ENCODE data around the gene EIPR1.

EIPR1 gene

GRCh38 chr2:3294493-3294892 lies 83.1 kb downstream of the EIPR1 start:
- ATAC-seq (ENCODE audit: low read depth): no peak
- H3K9me3 ChIP-seq (ENCODE audit: severe bottlenecking): no peaks in the 10 kb centered on the region

GRCh38 chr2:3294069-3294468 lies 83.5 kb downstream of the EIPR1 start:
- DNase-seq (ENCODE audit: low spot score) (no peak), ATAC-seq (ENCODE audit: low read depth) (no peak)
- Histone ChIP-seq H3K36me3 (ENCODE audit: low read depth) (no peaks in the 10 kb centered on the region), H3K9me3 (ENCODE audit: severe bottlenecking) (no peaks in the 10 kb centered on the region), H3K27me3 (ENCODE audit: insufficient read depth, poor library complexity, severe bottlenecking) (no peaks in the 10 kb centered on the region), H3K4me1 (ENCODE audit: insufficient read depth, poor library complexity, severe bottlenecking) (no peaks in the 10 kb centered on the region), H3K4me3 (ENCODE audit: severe bottlenecking) (no peak overlapping the region), H3K27ac (ENCODE audit: poor library complexity, severe bottlenecking) (no peak overlapping the region)
- no peak for TF ChIP-seq CTCF (IDR thresholded peaks at IDR 0.05; ENCODE audit: poor library complexity, severe bottlenecking)

More at GRCh38 chr2:3294493-3294892, 83.1 kb downstream of the EIPR1 start:
- Histone ChIP-seq H3K4me3 (ENCODE audit: severe bottlenecking) (no peak overlapping the region), H3K27me3 (ENCODE audit: insufficient read depth, poor library complexity, severe bottlenecking) (no peaks in the 10 kb centered on the region), H3K36me3 (ENCODE audit: low read depth) (no peaks in the 10 kb centered on the region), H3K27ac (ENCODE audit: poor library complexity, severe bottlenecking) (no peak overlapping the region), H3K4me1 (ENCODE audit: insufficient read depth, poor library complexity, severe bottlenecking) (no peaks in the 10 kb centered on the region)
- no peak for DNase-seq (ENCODE audit: low spot score)
- TF ChIP-seq CTCF (IDR thresholded peaks at IDR 0.05; ENCODE audit: poor library complexity, severe bottlenecking): no peak

DNA sequence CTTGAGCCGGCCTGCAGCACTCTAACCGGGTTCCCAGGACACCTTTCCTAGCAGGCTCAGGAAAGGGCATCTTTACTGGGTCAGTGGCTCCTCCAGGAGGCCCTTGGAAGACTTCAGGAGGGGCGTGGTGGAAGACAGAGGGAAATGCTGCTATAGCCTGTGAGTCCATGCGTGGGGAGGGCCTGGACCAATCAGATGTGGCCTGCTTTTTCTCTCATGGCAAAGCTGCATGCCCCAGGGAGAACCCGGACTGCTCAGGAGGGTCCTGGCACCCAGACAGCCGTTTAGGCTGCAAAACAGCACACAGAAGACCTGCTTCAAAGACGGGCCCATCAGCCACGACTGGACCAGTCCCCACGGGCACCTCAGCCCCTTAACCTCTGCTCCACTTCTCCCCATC lies 84.4 kb downstream of the EIPR1 start:
- ATAC-seq (ENCODE audit: low read depth) (no peak), DNase-seq (ENCODE audit: low spot score) (no peak)
- no peaks in the 10 kb centered on the region for H3K36me3 ChIP-seq (ENCODE audit: low read depth)
- TF ChIP-seq CTCF (IDR thresholded peaks at IDR 0.05; ENCODE audit: poor library complexity, severe bottlenecking): no peak
- H3K4me3 ChIP-seq (ENCODE audit: severe bottlenecking): no peak overlapping the region
- H3K27me3 ChIP-seq (ENCODE audit: insufficient read depth, poor library complexity, severe bottlenecking): no peaks in the 10 kb centered on the region
- no peaks in the 10 kb centered on the region for H3K9me3 ChIP-seq (ENCODE audit: severe bottlenecking)
- no peak overlapping the region for H3K27ac ChIP-seq (ENCODE audit: poor library complexity, severe bottlenecking)
- H3K4me1 ChIP-seq (ENCODE audit: insufficient read depth, poor library complexity, severe bottlenecking): no peaks in the 10 kb centered on the region

- Histone ChIP-seq H3K36me3 (ENCODE audit: low read depth) (no peaks in the 10 kb centered on the region), H3K27me3 (ENCODE audit: insufficient read depth, poor library complexity, severe bottlenecking) (no peaks in the 10 kb centered on the region), H3K4me1 (ENCODE audit: insufficient read depth, poor library complexity, severe bottlenecking) (no peaks in the 10 kb centered on the region), H3K4me3 (ENCODE audit: severe bottlenecking) (no peak overlapping the region), H3K27ac (ENCODE audit: poor library complexity, severe bottlenecking) (no peak overlapping the region), H3K9me3 (ENCODE audit: severe bottlenecking) (no peaks in the 10 kb centered on the region)
- DNase-seq (ENCODE audit: low spot score) (no peak), ATAC-seq (ENCODE audit: low read depth) (no peak)
- TF ChIP-seq CTCF (IDR thresholded peaks at IDR 0.05; ENCODE audit: poor library complexity, severe bottlenecking): no peak
Observed at GRCh38 chr2:3292416-3292815, 85.2 kb downstream of the EIPR1 start.

GRCh38 chr2:3291750-3292149 lies 85.9 kb downstream of the EIPR1 start:
- ATAC-seq (ENCODE audit: low read depth): no peak
- Histone ChIP-seq H3K27ac (ENCODE audit: poor library complexity, severe bottlenecking) (no peak overlapping the region), H3K27me3 (ENCODE audit: insufficient read depth, poor library complexity, severe bottlenecking) (no peaks in the 10 kb centered on the region), H3K36me3 (ENCODE audit: low read depth) (no peaks in the 10 kb centered on the region), H3K4me1 (ENCODE audit: insufficient read depth, poor library complexity, severe bottlenecking) (no peaks in the 10 kb centered on the region), H3K4me3 (ENCODE audit: severe bottlenecking) (no peak overlapping the region), H3K9me3 (ENCODE audit: severe bottlenecking) (no peaks in the 10 kb centered on the region)
- no peak for DNase-seq (ENCODE audit: low spot score)
- TF ChIP-seq CTCF (IDR thresholded peaks at IDR 0.05; ENCODE audit: poor library complexity, severe bottlenecking): no peak

Measured in RWPE2 (cell line).